ENCODE results near the gene CDH4.

The CDH4 gene

GRCh38 chr20:61934716-61935530 is 682.9 kb downstream of the CDH4 start:
- Histone ChIP-seq H3K27ac (ENCODE audit: low read length) (no peak overlapping the region), H3K27me3 (ENCODE audit: low read depth, low read length) (no peaks in the 10 kb centered on the region), H3K4me1 (ENCODE audit: control insufficient read depth in 1 of 2, insufficient read depth in 2 of 2, low read length in 2 of 2) (no peaks in the 10 kb centered on the region), H3K9me3 (ENCODE audit: control insufficient read depth in 1 of 2, low read length in 2 of 2) (peaks cover 0 to 4% of the 10 kb centered on the region in 2 donors), H3K36me3 (ENCODE audit: control insufficient read depth in 1 of 2, insufficient read depth in 2 of 2, low read length in 2 of 2) (no peaks in the 10 kb centered on the region), H3K4me3 (ENCODE audit: low read depth in 1 of 2, low read length in 2 of 2) (no peak overlapping the region)

- no peak overlapping the region for H3K4me3 ChIP-seq (ENCODE audit: low read depth in 1 of 2, low read length in 2 of 2)
- H3K27ac ChIP-seq (ENCODE audit: low read length), result no peak overlapping the region
- no peaks in the 10 kb centered on the region for H3K36me3 ChIP-seq (ENCODE audit: control insufficient read depth in 1 of 2, insufficient read depth in 2 of 2, low read length in 2 of 2)
- H3K27me3 ChIP-seq (ENCODE audit: low read depth, low read length), result no peaks in the 10 kb centered on the region
- no peaks in the 10 kb centered on the region for H3K4me1 ChIP-seq (ENCODE audit: control insufficient read depth in 1 of 2, insufficient read depth in 2 of 2, low read length in 2 of 2)
- no peaks in the 10 kb centered on the region for H3K9me3 ChIP-seq (ENCODE audit: control insufficient read depth in 1 of 2, low read length in 2 of 2)
These were observed 684.1 kb downstream of the CDH4 start for GRCh38 chr20:61935926-61936700.

GRCh38 chr20:61936701-61937131 is 684.7 kb downstream of the CDH4 start:
- no peaks in the 10 kb centered on the region for H3K9me3 ChIP-seq (ENCODE audit: control insufficient read depth in 1 of 2, low read length in 2 of 2)
- no peak overlapping the region for H3K27ac ChIP-seq (ENCODE audit: low read length)
- H3K36me3 ChIP-seq (ENCODE audit: control insufficient read depth in 1 of 2, insufficient read depth in 2 of 2, low read length in 2 of 2), result no peaks in the 10 kb centered on the region
- no peaks in the 10 kb centered on the region for H3K4me1 ChIP-seq (ENCODE audit: control insufficient read depth in 1 of 2, insufficient read depth in 2 of 2, low read length in 2 of 2)
- no peaks in the 10 kb centered on the region for H3K27me3 ChIP-seq (ENCODE audit: low read depth, low read length)
- H3K4me3 ChIP-seq (ENCODE audit: low read depth in 1 of 2, low read length in 2 of 2), result no peak overlapping the region

- Histone ChIP-seq H3K9me3 (ENCODE audit: control insufficient read depth in 1 of 2, low read length in 2 of 2) (no peaks in the 10 kb centered on the region), H3K4me1 (ENCODE audit: control insufficient read depth in 1 of 2, insufficient read depth in 2 of 2, low read length in 2 of 2) (no peaks in the 10 kb centered on the region), H3K27me3 (ENCODE audit: low read depth, low read length) (no peaks in the 10 kb centered on the region), H3K36me3 (ENCODE audit: control insufficient read depth in 1 of 2, insufficient read depth in 2 of 2, low read length in 2 of 2) (no peaks in the 10 kb centered on the region), H3K4me3 (ENCODE audit: low read depth in 1 of 2, low read length in 2 of 2) (no peak overlapping the region), H3K27ac (ENCODE audit: low read length) (no peak overlapping the region)
These were observed 685.3 kb downstream of the CDH4 start for GRCh38 chr20:61937146-61937962.

- no peaks in the 10 kb centered on the region for H3K36me3 ChIP-seq (ENCODE audit: control insufficient read depth in 1 of 2, insufficient read depth in 2 of 2, low read length in 2 of 2)
- no peaks in the 10 kb centered on the region for H3K9me3 ChIP-seq (ENCODE audit: control insufficient read depth in 1 of 2, low read length in 2 of 2)
- H3K27ac ChIP-seq (ENCODE audit: low read length), result no peak overlapping the region
These were observed 686.1 kb downstream of the CDH4 start for GRCh38 chr20:61937963-61938838.

GRCh38 chr20:61938839-61939690 is 687.0 kb downstream of the CDH4 start:
- H3K4me3 ChIP-seq (ENCODE audit: low read depth in 1 of 2, low read length in 2 of 2), result no peak overlapping the region
- no peaks in the 10 kb centered on the region for H3K9me3 ChIP-seq (ENCODE audit: control insufficient read depth in 1 of 2, low read length in 2 of 2)
- no peaks in the 10 kb centered on the region for H3K4me1 ChIP-seq (ENCODE audit: control insufficient read depth in 1 of 2, insufficient read depth in 2 of 2, low read length in 2 of 2)
- no peak overlapping the region for H3K27ac ChIP-seq (ENCODE audit: low read length)
- H3K27me3 ChIP-seq (ENCODE audit: low read depth, low read length), result no peaks in the 10 kb centered on the region
- no peaks in the 10 kb centered on the region for H3K36me3 ChIP-seq (ENCODE audit: control insufficient read depth in 1 of 2, insufficient read depth in 2 of 2, low read length in 2 of 2)

More at GRCh38 chr20:61937963-61938838, 686.1 kb downstream of the CDH4 start:
- no peaks in the 10 kb centered on the region for H3K4me1 ChIP-seq (ENCODE audit: control insufficient read depth in 1 of 2, insufficient read depth in 2 of 2, low read length in 2 of 2)
- no peak overlapping the region for H3K4me3 ChIP-seq (ENCODE audit: low read depth in 1 of 2, low read length in 2 of 2)
- no peaks in the 10 kb centered on the region for H3K27me3 ChIP-seq (ENCODE audit: low read depth, low read length)

GRCh38 chr20:61939691-61940360 is 687.8 kb downstream of the CDH4 start:
- Histone ChIP-seq H3K27me3 (ENCODE audit: low read depth, low read length) (no peaks in the 10 kb centered on the region), H3K27ac (ENCODE audit: low read length) (no peak overlapping the region), H3K4me1 (ENCODE audit: control insufficient read depth in 1 of 2, insufficient read depth in 2 of 2, low read length in 2 of 2) (no peaks in the 10 kb centered on the region), H3K9me3 (ENCODE audit: control insufficient read depth in 1 of 2, low read length in 2 of 2) (no peaks in the 10 kb centered on the region), H3K36me3 (ENCODE audit: control insufficient read depth in 1 of 2, insufficient read depth in 2 of 2, low read length in 2 of 2) (no peaks in the 10 kb centered on the region), H3K4me3 (ENCODE audit: low read depth in 1 of 2, low read length in 2 of 2) (no peak overlapping the region)

- Histone ChIP-seq H3K27me3 (ENCODE audit: low read depth, low read length) (no peaks in the 10 kb centered on the region), H3K27ac (ENCODE audit: low read length) (no peak overlapping the region), H3K4me3 (ENCODE audit: low read depth in 1 of 2, low read length in 2 of 2) (no peak overlapping the region), H3K36me3 (ENCODE audit: control insufficient read depth in 1 of 2, insufficient read depth in 2 of 2, low read length in 2 of 2) (no peaks in the 10 kb centered on the region), H3K4me1 (ENCODE audit: control insufficient read depth in 1 of 2, insufficient read depth in 2 of 2, low read length in 2 of 2) (no peaks in the 10 kb centered on the region), H3K9me3 (ENCODE audit: control insufficient read depth in 1 of 2, low read length in 2 of 2) (no peaks in the 10 kb centered on the region)
These were observed 688.4 kb downstream of the CDH4 start for GRCh38 chr20:61940491-61940890.

- no peaks in the 10 kb centered on the region for H3K9me3 ChIP-seq (ENCODE audit: control insufficient read depth in 1 of 2, low read length in 2 of 2)
- no peaks in the 10 kb centered on the region for H3K36me3 ChIP-seq (ENCODE audit: control insufficient read depth in 1 of 2, insufficient read depth in 2 of 2, low read length in 2 of 2)
- H3K4me1 ChIP-seq (ENCODE audit: control insufficient read depth in 1 of 2, insufficient read depth in 2 of 2, low read length in 2 of 2), result no peaks in the 10 kb centered on the region
- no peak overlapping the region for H3K27ac ChIP-seq (ENCODE audit: low read length)
- H3K27me3 ChIP-seq (ENCODE audit: low read depth, low read length), result no peaks in the 10 kb centered on the region
- no peak overlapping the region for H3K4me3 ChIP-seq (ENCODE audit: low read depth in 1 of 2, low read length in 2 of 2)
These were observed 689.1 kb downstream of the CDH4 start for GRCh38 chr20:61940976-61941720.
